HG02623 (cell line): Measurements from ENCODE around the gene DPP4.

Experiments
- ATAC-seq: cut with Tn5 transposase; IDR thresholded peaks from one replicate; pipeline ENCODE4 v1.9.1; 2021; ENCODE audit warnings: moderate library complexity; ENCODE audit not compliant: unreplicated experiment

DPP4 gene

DNA sequence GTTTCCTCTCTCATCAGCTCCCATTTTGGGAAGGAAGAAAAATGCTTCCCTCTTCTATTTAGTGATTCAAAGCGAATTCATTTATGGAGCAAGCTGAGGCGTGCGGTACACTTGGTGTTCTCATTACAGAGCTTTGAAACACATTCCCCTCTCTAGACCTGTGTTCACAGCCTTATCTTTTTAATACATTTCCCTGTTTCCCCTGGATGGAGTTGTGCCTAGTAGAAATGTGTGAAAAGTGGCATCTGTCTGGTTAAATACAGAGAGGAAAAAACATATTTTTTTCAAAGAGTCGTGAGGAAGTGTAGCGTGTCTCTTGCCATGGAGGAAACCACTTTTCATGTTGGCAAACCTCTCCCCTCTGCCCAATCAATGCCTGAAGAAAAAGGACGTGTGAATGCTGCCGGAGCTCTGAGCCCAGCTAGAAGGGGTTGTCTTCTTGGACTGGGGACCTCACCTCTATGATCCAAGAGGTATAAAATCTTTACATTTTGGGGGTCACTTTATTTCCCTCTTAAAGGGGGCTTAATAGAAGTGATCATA lies 52.4 kb downstream of the DPP4 start:
- no peak for ATAC-seq

DNA sequence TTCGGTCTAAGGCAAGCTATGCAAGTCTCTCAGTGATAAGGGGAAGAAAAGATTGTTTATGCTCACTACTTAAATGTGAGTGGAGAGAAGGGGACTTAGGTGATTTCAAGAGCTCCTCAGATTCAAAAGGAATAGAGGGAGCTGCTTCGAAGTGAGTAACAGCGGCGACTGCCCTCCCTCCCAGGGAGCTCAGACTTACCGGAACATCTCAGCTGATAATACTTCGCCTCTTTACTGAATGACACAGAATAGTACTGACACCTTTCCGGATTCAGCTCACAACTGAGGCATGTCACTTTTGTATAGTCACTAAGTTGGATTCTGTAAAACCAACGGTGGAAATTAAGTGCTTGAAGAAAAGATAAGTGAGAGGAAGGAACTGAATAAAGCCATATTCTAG lies 55.5 kb downstream of the DPP4 start:
- ATAC-seq, result no peak

DNA sequence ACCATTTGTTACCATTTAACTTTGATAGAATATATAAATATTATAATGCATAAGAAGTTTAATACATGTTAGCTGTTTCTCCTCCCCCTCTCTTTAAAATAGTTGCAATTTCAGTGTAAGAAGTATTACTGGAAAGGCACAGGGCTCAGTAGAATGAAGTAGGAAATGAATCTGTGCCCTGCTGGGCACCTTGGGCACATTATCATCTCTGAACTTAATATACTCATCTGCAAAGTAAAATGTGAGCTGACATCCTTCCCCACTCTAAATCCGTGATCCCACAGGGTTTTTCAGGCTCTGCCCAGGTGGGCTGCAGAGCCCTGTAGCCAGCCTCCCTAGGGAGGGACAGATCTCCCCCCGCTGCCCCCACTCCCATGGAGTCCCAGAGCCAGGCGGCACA lies 56.8 kb downstream of the DPP4 start:
- no peak for ATAC-seq

DNA sequence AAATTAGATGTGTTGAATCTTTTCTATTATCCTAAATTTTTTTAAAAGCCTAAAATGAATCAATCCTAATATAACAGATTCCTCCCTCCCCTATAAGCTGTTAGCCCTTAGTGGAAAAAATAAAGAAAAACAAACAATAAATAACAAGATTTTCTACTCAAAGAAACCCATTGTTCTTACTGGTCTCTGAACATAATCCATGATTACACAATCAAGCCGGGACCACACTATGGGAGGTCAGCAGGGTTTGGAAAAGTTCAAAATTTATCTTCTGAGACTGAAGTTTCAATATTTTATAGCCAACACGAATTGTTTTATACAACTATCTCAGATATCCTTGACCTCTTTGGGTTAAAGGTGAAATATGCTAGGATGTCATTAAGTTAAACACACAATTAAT lies 57.9 kb downstream of the DPP4 start:
- no peak for ATAC-seq

DNA sequence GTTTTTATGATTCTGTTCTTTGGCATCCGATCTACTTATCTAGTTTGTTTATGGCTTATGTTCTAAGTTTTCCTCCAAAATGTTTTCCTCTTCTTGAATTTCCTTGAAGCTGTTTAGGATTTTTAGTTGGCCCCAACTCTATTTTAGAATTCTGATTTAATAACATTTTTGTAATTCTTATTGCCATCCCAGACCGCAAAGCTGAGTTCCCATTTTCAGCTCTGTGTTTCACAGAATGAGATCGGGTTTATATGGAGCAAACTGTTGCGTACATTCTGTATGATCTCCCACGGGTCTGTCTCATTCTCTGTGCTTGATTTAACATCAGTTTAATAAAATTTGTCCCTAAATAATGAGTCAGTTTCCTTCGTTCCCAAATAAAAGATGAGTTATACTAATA lies 59.3 kb downstream of the DPP4 start:
- ATAC-seq, result no peak

DNA sequence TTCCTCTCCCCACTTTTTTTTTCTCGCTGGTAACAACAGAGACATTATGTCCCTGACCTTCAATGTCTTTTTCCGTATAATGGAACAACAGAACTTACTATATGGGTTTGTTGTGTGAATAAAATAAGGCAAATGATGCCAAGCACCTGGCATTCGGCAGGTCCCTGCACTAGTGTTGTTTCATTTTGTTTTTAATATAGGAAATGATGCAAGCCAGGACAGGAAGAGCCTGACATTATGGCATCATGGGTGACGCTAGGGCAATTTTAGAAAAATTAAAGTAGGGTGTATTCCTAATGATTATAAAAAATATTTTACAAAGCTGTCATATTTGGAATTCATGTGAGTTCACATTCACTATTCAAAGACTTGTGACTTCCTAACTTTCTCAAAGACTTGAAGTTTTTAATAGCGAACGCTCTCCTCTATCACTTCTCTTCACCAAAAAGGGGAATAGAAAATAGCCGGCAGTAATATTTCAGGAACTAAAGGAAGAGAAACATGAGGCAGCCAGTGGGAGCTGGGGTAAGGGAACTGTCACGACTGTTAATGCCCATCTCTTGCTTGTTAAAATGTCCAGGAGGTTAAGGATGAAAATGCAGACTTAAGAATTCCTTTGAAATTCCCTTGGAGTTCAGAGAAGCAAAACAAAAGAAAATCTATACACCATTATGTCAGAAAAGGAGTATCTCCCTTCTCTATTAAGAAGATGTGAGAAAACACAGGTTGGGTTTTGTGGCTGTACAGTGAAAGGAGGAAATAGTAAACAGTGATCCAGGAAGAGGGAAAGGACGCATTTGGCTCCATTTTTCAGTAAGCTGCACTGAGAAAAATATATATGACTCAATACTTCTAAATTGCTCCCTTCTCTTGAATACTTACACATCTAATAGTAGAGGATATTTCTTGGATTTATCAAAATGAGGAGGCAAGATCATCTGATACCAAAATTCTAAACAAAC lies 60.2 kb downstream of the DPP4 start:
- ATAC-seq, result no peak

DNA sequence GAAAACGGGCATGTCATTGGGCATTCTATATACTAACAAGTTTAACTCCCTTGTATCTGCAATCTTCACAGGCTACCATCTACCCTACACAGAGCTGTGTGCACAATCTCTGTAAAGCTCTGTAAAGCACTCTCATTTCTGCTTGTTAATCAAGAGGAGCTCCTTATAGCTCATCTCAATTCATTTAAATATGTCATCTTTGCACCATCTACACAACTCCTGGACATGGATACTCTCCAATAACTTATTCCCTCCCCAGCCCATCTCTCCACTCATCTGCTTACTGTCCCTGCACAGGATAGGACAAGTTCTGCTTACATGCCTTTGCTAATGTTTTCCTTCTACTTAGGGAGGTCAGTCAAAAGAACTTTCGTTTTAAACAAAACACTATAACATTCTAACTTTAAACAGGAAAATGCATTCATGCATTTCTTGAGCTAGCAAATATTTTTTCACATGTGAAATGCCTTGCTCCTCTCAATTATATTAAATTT lies 61.4 kb downstream of the DPP4 start:
- ATAC-seq, result no peak

DNA sequence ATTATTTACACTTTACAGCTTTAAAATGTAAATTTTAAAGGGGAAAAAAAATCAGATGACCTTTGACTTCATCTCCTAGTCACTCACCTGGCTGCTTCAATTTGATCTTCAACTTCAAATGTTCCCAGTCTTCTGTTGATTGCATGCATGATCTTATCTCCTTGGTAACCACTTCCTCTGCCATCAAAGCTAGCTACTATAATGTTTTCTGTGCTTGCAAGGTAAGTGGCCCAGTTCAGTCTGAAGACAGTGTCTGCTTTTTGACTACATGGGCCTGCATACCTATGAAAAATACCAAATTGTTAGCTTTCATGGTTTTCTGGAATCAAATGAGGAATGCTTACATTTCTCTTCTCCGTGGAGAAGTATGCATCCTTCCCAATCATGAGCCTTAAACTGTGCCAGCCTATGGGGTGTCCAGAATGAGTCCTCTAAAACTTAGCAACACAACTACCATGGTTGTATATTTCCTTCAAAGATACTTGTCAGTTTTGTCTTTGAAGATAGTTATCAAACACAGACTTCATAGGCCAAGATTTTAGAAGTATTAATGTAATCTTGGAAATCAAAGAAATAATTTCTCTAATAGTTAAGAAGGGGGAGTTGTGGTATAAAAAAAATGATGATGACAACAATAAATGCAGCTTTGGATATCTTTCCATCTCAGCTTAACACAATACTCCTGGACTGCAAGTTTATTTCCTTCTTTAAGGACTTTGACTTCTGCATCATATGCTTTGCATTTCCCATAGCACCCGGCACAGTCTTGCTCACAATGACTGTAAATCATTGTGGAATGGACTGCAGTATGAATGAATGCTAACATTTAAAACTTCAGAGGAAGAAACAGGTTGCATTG lies 62.1 kb downstream of the DPP4 start:
- no peak for ATAC-seq

DNA sequence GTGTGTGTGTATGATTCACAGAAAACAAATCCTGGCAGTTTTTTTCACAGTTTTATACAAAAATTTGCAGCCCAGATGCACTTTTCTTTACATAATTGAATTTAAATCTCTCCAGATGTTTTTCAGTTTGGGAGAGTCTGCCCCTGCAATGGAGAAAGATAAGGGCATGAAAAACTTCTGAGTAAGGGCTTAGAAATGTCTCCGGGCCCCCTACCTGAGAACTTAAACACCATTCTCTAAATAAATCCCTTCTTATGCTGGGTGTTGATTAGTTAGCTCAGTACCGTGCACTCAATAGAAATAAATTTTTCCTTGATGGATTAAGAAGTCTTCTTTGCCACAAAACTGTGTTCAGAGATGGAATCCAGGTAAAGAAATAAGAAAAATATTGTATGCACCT lies 64.5 kb downstream of the DPP4 start:
- ATAC-seq, result no peak

DNA sequence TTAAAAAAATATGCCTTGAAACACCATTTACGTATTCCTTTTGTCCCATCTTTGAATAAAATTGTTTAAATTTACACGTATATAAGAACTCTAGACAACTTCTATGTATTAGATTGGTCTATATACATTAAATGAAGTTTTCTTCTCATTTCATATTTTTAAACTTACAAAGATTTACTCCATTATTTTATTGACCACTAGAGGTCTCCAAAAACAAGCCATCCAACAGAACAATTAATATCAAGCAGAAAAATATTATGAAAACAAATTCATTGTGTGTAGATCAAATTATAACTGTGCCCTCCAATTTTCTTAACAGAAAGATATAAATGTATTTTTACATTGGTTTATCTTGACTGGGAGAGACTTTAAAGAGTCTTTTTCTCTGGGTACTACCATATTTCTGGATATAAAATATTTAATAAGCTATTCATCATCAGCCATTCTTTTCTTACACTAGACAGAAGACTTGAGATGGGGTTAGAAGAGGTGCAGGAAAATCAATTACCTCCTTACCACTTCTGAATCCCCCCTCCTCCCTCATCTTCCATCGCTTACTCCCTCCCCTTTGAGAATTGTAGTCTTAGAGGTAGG lies 66.5 kb downstream of the DPP4 start:
- no peak for ATAC-seq

DNA sequence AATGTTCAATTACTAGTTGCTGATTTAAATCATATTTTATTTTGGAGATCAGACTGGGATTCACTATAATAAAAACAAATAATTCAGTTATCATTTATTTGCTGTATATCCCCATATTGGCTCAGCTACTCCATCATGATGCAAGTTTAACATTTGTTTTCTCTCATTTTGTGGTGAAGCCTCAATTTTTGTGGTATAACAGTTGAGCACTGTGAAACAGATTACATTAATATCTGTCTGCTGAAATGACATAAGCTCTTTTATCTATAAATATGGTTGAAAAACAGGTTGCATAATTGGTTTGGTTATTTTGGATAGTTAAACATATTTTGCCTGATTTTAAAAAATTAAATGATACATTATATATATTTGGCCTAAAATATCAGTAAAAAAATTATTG lies 67.7 kb downstream of the DPP4 start:
- ATAC-seq, result no peak

DNA sequence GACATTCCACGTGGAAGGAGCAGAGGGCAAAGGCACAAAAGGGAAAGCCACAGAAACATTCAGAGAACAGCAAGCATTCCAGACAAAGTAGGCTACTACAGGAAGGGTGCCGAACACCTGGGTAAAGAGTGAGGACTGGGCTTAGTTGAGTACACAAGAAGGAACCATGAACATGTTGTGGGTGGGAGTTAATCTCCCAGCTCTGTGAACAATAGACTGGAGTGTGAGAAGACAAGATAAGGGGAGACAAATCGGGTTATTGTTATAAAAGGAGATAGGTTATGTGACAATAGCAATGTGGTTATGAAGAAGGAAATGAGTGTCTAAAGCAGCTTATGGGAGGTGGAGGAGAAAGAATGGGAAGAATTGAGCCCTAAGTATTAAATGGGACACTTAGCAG lies 70.0 kb downstream of the DPP4 start:
- no peak for ATAC-seq

DNA sequence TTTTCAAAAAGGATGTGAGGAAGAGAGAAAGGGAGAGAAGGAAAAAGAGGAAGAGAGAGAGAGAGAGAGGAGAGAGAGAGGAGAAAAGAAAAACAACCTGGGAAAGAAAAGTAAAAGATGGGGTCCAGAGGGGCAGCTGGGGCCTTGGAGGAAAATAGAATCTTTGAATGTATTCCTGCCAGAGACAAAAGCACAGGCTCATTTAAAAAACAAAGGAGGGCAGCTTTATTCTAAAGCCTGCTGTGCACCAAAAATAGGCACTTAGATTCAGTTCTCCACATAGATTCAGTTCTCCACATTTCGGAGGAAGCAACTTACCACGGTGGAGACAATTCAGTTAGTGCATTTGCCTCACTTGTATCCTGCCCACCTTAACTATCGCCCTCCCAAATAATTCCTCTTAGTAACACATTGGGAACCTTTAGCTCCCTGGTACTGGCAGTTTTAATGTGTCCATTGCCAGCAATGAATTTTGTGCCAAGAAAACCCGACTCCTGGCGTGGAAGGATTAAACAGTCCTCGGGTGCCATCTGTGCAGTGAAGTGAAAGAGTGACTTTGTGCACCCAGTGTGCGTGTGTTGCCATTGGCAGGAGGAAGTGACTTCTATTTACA lies 71.3 kb downstream of the DPP4 start:
- ATAC-seq, result no peak

DNA sequence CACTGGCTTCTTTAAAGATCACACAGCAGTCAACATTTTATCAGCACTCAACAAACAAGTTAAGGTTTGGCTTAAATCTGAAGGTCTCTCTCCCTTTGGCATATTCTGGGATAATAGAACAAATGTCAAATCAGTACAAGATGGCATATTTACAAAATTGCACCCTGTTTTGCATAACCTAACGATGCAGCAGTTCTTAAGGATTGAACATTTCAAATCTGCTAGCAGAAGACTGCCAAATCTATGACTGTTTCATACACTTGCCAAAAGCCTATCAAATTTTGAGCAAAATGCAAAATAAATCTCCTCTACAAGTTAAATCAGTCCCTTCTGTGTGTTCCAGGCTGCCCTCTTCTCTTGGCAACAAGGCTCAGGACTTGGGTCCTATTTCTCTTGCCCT lies 73.6 kb downstream of the DPP4 start:
- no peak for ATAC-seq

DNA sequence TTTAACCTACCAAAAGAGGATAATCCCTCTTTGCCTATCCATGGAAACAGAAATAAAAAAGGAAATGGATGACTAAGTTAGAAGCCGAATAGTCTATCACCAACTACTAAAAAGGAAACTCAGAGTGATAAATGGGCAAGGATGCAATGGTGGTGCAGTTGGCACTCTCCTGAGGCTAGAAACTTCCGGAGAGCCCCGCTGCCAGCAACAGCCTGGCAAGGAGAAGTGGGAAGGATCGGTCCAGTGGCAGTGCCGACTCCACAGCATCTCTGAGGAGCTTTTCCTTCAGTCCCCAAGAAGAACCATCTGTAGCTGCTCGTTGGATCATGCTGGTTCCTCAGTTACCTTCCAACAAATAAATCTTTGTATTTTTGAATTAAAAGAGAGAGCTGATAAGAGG lies 74.7 kb downstream of the DPP4 start:
- no peak for ATAC-seq

DNA sequence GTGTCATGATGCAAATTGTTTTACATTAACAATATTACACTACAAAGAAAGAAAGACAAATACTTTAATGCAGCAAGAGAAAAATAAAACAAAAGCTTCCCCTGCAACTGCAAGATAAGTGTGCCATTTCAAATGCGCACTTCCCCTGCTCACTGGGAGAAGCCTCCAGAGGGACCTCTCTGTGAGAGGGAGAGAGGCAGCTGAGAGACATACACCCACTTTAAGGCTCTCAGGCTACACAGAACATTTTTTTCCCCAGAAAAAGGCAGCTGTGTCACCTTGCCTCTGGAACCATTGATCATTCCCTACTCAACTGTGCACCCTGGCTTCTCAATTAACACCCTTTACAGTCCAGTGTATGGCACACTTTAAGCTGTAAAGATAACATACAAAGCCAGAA lies 75.2 kb downstream of the DPP4 start:
- ATAC-seq, result no peak

DNA sequence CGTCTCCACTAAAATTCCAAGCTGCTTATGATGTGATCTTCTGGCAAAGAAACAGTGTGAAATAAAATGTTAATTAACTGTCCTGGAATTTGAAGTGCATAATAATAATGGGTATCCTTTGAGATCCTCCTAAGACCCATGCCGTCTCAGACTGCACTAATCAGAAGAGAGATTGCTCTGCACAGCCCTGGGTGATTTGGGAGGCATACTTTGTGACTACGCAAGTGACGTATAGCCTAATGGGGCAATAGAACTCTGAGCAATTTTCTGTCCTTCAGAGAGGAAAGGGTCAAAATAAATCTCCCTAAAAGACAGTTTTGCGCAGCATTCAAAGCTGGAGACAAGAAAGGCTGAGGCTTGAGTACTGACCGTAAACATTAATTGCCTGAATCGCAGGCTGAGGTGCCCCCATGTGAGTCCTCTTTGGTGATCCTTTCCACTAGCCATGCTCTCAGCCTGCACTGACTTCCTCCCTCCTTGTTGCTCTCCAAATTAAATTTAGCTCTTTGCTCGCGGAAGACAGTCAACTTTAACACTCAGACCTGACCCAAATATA lies 76.0 kb downstream of the DPP4 start:
- no peak for ATAC-seq

DNA sequence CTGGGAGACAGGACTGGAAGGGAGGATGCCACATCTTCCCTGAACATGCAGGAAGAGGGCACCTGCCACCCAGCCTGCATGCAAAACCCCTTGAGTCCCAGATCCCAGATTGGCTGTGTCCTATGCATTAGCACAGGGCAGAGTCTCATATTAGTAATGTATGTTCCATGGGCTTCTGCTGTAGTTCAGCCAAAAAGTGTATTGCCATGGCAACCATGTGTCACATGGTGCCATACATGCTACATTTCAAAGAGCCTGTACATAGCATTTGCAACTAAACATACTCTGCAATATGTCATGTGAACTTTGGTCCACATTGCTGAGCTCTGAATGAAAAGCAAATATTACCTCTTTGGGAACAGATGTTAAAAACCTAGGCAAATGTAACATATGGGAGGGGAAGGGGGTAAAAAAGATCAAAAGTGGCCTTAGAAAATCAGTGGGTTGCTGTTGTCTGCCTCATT lies 78.4 kb downstream of the DPP4 start:
- no peak for ATAC-seq

DNA sequence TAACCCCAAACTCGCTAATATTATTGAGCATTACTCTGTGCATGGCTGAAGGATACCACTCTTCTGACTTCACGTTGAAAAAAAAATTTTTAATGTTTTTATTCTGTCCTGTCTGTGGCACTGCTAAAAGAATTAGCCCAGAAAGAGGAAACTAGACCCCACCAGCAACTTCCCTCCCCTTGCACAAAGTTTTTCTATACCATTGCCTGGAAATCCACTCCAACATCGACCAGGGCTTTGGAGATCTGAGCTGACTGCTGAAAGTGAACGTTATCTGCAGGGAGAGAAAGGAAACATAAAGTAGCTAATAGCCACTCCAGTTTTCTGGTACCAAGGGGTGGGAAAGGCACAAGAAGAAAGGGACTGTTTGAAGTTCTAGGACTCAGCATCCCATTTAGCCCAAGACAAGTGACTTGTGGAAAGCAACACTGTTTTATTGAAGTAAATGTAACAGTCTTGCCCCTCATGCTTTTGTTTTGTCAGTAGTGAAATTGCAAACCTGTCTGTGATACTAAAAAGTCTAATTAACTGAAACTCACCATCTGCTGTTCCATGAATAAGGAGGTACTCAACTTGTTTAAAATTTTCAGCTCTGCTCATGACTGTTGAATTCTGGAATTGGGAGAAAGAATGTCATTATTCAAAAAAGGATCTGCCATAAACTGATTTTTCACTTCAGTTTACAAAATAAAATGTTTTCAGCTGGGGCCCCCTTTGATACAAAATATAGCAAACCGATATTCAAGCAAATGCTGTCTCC lies 79.1 kb downstream of the DPP4 start:
- ATAC-seq, result no peak

DNA sequence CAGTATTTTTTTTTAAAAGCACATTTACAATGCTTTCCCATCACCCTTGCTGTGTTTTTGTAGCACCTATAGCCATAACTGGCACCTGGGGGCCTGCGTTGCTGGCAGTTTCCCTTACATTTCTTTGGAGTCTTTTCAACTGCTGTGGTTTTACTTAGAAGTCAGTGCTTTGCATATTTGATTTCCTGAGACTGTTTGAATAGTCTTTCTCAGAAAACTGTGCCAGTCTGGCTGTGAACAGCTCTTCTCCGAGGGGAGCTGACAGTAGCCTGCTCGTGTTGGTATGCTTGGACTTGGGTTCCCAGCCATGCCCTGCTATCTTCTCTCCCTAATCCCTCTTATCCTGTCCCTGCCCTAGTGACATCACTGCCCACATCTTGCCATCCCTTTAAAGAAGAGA lies 81.5 kb downstream of the DPP4 start:
- peak; percentile 79 for ATAC-seq
